GM19043 (cell line): ENCODE results near the gene QPCTL.
"Not testable (repeated sequence)": the region's sequence is repeated elsewhere in the genome, so short reads cannot be mapped to it uniquely, and the experiment has no call there.

Source experiments
- ATAC-seq: cut with Tn5 transposase; IDR thresholded peaks from one replicate; pipeline ENCODE4 v1.9.1; 2021; ENCODE audit warnings: low read depth; ENCODE audit not compliant: unreplicated experiment

The QPCTL gene

DNA sequence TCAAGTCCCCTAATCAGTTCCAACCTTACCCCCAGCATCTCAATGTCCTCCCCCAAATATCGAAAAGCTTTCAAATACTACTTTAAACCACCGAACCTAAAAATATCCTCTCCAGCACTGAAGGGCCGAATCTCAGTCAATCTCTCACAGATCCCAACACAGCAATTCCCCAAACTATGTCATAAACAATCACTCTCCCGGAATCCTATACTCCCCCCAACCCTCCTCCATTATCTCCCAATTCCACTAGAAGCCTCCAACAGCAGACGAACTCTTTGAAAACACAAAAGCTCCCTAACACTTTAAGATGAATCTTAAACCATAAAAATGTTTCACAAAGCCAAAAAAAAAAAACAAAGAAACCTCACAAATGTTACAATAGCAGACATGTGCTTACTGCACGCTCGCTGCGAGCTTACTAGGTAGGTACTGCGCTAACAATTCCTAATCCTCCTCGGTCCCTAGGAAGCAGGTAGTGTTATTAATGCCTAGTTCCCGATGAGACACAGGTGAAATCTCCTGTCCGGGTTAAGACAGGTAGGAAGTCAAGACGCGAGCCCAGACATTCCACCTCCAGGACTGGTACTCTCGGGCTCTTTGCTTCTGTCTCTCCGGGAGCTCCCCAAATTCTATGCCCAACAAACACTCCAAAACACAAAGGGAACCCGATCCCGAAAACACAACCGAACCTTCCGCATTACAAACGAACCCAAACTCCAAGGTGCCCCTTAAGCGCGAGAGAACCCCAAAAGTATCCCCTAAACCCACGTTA lies 24.1 kb downstream of the QPCTL start:
- no peak for ATAC-seq

DNA sequence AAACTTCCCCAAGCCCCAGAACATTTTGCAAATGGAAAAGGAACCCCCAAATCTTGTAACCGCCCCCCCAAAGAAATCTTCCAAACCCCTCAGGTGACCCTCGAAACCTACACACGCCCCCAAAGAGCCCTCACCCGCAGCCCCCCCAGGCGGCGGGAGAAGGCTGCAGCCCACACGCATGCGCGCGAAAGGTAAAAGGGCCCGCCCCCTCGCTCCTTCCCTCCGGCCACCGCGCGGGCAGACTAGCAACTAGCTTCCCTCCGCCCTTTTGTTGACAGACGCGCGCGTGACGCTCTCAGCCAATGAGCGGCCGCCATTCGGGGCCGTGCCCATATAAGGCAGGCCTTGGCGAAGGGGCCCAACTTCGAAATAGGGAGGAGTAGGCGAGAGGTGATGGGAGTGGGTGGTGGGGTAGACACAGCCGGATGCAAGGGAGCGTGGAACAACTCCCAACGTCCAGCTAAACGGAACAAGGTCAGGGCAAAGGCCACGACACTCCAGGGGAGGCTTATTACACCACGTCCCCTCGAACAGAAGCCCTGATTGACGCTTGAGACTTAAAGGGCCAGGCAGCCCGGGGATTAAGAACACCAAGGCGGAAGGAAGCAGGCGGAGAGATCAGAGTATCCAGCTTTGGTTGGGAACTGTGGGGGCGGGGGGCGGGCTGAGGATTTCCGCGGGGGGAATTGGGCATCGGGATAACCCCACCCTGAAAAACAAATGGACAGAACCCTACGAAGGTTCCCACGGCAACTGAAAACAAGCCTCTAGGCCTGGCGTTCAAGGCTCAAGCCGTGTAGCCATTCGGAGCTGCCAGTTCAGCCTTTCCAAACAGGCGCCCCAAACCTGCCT lies 24.9 kb downstream of the QPCTL start:
- peak; percentile 94 for ATAC-seq

DNA sequence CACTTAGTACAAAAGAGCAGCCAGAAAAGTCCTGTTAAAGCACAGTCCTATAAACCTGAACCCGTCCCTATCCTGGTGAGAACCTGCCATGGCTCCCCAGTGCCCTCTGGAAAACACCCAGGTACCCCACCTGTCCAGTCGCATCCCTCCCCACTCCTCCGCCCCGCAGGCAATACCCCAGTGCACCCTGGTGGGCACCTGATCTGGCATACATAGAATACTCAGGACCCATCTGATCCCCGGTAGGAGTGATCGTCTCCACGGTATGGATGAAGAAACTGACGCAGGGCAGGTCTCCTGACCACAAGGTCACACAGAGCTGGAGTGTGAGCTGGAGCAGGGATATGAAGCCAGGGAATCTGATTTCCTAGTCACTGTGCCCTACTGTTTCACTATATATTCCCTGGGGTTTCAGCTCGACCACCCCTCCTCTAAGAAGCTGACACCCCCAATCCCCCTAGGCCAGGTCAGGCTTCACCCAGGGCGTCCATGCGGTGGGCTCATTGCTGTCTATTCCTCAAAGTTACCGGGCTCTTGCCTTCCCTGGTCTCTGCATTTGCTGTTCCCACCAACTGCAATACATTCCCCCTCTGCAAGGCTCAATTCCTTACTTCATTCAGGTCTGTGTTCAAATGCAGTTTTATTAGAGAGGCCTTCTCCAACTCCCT lies 25.7 kb downstream of the QPCTL start:
- ATAC-seq, result no peak

DNA sequence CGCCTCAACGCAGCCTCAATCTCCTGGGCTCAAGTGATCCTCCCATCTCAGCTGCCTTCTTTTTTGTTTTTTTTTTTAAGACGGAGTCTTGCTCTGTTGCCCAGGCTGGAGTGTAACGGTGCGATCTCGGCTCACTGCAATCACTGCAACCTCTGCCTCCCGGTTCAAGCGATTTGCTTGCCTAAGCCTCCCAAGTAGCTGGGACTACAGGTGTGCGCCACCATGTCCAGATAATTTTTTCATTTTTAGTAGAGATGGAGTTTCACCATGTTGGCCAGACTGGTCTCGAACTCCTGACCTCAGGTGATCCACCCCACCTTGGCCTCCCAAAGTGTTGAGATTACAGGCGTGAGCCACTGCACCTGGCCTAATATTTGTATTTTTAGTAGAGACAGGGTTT lies 27.6 kb downstream of the QPCTL start:
- not testable (repeated sequence) for ATAC-seq

DNA sequence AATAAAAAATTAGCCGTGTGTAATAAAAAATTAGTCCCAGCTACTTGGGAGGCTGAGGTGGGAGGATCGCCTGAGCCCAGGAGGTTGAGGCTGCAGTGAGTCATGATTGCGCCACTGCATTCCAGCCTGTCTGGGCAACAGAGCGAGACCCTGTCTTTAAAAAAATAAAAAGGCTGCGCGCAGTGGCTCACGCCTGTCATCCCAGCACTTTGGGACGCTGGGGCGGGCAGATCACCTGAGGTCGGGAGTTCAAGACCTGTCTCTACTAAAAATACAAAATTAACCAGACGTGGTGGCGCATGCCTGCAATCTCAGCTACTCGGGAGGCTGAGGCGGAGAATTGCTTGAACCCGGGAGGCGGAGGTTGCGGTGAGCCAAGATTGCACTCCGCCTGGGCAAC lies 36.2 kb downstream of the QPCTL start:
- ATAC-seq, result not testable (repeated sequence)

DNA sequence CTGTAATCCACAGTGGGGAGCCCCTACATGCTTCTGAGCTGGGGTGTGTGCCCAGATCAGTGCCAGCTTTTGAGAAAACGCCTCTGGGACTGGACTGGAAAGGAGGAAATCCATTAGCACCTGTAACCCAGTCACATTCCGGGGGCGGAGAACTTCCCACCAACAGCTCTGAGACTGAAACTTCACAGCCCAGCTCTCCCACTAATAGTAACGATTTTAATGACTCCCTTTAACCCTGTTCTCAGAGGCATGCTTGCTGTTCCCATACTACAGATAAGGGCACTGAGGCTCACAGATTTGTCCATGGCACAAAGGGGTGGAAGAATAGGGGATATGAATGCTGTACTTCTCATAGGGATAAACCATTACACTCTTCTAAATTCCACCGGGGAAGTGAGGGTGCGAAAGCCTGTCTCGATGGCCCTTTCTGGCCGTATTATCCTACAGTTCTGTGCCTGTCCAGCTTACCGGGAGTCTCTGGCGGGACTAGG lies 37.4 kb downstream of the QPCTL start:
- ATAC-seq, result no peak

DNA sequence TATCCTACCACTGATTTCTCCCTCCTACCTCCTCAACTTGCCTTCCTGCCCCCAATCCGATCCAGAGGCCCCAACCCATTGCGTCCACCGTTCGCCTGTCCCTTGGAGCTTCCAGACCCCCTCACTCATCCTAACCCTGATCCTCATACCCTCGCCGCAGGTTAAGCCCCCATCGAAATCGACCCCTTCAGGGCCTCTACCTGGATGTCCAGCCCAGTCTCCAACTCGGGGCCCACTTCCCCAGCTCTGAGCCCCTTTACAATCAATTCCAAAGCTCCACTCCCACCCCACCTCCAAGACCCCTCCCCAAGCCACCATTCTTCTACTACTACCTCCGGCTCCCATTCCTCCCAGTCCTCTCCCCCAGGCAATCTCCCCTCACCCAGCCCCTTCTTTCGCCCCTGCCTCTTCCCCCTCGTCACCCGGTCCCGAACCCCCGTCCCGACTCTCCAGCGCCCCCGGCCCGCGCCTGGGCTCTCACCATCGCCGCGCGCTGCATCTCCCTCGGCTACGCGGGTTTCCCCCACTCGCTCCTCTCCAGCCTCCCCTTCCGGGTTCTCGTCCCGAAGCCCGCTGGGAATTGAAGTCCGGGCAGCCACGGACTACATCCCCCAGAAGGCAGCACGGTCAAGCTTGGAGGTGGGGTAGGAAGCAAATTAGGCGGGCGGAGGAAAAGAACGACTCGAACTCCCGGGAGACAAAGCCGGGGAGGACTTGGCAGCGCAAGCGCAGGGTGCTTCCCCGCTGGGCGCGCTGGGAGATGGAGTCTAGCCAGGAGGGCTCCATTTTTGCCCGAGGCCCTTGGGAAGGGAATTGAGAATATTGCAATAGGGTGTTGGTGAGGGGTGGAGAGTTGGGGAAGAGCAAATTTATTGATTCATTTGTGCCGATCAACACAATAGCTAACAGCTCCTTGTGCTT lies 38.2 kb downstream of the QPCTL start, which contains the start of gene FBXO46:
Gene FBXO46, minus strand, starts transcription at position 529 of the 921 bp plus-strand sequence. CDS start 17,401 bp downstream, outside the sequence.
- peak; percentile 83 for ATAC-seq

DNA sequence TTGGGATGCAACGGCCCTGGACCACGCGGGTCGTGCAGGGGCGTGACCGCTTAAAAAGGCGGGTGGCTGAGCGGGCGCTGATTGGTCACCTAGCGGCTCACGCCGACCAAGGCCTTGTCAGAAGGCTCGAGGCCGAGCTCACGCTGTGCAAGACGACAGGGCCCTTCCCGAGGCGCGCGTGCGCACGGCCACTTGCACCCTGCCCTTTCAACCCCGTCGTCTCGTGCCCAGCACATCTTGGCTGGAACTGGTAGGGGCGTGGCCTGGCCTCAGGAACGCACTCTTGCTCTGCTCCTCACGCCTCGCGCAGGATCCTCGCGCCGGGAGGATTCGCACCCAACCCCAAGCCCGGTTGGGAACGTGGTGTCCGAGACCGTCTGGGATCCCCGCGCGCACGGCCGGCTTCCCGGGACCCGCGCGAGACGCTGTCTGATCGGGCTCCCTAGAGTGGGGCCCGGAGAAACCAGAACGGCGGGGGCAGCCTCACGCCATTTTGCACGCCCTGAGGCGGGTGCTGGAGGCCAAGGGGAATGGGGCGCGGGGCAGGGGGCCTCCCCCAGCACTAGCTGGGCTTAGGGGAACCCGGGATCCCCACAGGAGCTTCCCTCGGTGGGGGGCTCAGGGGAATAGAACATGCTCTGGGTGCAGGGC lies 40.8 kb downstream of the QPCTL start, which contains the start of gene MEIOSIN:
Gene MEIOSIN, plus strand, starts transcription at position 280 of the 651 bp plus-strand sequence. CDS start 1,938 bp downstream, outside the sequence.
- no peak for ATAC-seq

DNA sequence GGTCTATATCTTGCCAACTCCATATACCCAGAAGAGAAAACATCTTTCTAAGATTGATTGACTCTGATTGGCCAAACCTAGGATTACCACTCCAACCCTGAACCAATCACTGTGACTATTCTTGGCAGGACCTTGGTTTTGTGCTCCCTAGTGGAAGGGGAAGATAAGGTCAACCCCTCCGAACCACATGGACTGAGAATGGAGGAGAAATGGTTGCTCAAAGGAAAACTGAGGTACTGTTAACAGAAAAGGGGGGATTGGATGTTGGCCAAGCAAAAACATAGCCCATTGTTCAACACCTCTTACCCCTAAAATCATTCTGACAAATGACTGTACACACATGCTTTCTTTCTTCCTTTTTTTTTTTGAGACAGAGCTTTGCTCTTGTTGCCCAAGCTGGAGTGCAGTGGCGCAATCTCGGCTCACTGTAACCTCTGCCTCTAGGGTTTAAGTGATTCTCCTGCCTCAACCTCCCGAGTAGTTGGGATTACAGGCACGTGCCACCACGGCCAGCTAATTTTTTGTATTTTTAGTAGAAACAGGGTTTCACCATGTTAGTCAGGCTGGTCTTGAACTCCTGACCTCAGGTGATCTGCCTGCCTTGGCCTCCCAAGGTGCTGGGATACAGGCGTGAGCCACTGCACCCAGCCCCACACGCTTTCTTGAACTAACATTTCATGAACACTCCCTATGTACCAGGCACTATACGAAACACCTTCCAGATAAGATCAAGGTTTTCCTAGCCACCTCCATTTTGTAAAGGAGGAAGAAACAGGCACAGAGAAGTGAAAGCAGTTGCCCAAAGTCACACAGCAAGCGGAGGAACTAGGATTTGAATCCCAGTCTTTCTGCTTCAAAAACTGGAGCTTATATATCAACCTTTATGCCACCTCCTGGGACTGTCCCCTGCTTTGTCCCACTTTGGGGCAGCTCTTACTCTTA lies 47.3 kb downstream of the QPCTL start:
- ATAC-seq, result no peak

DNA sequence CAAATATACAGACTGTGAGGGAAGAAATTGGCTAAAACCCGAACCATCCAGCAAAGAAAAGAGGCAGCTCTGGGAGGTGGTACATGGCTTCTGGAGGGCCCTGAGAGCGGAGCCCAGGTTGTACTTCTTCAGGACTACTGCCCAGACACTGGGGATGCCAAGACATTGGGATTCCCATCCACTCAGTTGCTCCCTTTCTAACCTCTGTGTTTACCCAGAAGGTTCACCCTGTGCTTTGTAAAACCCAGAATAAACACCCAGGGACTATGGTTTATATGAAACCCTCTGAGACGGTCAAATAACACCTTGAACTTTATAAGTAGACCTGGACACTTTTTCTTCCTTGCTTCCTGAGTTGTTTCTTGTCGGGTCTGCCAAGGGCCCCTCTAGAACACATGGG lies 50.5 kb downstream of the QPCTL start:
- no peak for ATAC-seq

DNA sequence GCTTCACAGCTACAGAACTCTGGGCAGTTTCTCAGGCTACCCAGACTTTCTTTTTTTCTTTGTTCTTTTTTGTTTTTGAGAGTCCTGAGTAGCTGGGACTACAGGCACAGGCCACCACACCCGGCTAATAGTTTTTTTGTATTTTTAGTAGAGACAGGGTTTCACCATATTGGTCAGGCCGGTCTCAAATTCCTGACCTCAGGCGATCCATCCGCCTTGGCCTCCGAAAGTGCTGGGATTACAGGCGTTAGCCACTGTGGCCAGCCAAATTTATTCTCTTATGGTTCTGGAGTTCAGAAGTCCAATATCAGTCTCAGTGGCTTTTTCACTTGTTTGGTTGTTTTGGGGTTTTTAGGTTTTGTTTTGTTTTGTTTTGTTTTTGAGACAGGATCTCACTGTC lies 53.1 kb downstream of the QPCTL start:
- no peak for ATAC-seq

DNA sequence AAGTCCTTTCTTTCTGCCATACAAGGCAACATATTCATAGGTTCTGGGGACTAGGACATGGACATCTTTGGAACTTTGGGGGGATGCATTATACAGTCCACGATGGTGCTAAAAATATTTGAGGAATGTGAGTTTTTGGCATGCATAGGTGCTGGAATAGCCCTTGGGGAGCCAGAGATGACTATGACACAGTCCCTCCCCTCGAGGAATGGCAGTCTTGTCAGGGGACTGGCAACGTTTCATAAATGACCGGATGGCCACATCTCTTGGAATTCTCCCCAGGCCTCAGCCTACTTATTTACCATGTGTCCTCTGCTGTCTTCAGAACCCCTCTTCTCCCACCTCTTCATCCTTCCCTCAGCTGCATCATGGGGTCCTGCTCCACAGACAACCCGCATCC lies 54.4 kb downstream of the QPCTL start:
- ATAC-seq, result no peak

DNA sequence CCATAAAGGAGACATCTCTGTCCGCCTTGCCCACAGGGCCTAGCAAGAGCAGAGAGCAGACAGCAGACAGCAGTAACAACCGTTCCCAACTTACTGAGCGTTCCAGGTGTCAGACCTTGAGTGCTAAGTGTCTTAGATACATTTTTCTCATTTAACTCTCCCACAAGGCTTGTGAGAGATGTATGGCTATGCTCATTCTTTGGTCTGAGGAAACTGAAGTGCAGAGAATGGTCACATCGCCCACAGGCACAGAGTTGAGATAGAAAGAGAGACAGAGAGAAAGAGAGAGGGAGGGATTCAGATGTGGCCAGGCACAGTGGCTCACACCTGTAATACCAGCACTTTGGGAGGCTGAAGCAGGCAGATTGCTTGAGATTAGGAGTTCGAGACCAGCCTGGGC lies 55.0 kb downstream of the QPCTL start:
- no peak for ATAC-seq

DNA sequence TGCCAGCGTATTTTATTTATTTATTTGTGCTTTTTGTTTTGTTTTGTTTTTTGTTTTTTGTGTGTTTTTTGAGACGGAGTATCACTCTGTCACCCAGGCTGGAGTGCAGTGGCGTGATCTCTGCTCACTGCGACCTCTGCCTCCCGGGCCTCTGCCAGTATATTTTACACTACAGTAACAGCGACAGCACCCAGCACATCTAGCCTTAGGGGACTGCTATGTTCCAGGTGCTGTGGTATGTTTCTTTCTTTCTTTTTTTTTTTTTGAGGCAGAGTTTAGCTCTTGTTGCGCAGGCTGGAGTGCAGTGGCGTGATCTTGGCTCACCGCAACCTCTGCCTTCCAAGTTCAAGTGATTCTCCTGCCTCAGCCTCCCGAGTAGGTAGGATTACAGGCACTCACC lies 59.0 kb downstream of the QPCTL start:
- not testable (repeated sequence) for ATAC-seq

DNA sequence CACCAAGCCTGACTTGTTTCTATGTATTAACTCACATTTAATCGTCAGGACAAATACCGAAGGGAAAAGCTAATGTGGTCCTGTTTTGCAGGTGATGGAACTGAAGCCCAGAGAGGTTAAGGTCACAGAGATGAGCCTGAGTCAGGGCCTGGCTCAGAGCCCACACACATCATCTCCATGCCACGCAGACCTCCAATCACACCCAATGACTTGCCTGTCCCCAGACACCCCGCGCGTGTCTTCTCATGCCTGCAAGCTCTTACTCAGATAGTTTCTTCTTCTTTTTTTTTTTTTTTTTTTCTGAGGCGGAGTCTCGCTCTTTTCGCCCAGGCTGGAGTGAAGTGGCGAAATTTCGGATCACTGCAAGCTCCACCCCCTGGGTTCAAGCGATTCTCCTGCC lies 60.2 kb downstream of the QPCTL start:
- ATAC-seq, result no peak

DNA sequence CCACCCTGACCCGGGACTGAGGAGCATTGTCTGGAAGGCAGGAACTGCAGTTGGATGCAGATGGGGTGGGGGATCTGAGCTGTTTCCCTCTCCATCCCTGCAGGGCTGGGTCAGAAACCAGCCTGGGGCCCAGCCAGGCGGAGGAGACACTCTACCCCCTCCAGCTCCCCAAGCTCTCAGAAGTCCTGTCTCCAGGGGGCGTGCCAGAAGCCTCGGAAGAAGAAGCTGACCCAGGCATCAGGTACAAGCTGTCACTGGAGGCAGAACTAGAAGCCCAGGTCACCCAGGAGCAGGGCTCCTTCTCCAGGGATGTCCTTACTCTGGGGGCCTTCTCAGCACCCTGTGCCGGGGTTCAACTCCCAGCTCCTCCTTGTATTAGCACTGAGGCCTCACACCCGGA lies 61.1 kb downstream of the QPCTL start:
- ATAC-seq, result no peak
